ENCODE results near the gene ASPSCR1. TPM values are rescaled to one million over a fixed set of nuclear protein-coding genes. Genes with fewer than 3 reads are reported as not detected.

Gene ASPSCR1, protein sequence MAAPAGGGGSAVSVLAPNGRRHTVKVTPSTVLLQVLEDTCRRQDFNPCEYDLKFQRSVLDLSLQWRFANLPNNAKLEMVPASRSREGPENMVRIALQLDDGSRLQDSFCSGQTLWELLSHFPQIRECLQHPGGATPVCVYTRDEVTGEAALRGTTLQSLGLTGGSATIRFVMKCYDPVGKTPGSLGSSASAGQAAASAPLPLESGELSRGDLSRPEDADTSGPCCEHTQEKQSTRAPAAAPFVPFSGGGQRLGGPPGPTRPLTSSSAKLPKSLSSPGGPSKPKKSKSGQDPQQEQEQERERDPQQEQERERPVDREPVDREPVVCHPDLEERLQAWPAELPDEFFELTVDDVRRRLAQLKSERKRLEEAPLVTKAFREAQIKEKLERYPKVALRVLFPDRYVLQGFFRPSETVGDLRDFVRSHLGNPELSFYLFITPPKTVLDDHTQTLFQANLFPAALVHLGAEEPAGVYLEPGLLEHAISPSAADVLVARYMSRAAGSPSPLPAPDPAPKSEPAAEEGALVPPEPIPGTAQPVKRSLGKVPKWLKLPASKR
- total RNA-seq (2022; extraction: Qiagen RNA extraction), result 20.1 to 29.2 TPM (median 26.5 TPM) in 5 replicates

GRCh38 chr17:81977211-81977808, at the start of gene ASPSCR1:
ASPSCR1 (plus strand) TSS chr17:81977629; CDS start chr17:81977647, 18 bp downstream.

GRCh38 chr17:81927653-81928543, 49.5 kb upstream of the ASPSCR1 start, which contains the start of gene MAFG:
MAFG (minus strand) TSS chr17:81927735; CDS start chr17:81923185, 4,550 bp downstream.

DNA sequence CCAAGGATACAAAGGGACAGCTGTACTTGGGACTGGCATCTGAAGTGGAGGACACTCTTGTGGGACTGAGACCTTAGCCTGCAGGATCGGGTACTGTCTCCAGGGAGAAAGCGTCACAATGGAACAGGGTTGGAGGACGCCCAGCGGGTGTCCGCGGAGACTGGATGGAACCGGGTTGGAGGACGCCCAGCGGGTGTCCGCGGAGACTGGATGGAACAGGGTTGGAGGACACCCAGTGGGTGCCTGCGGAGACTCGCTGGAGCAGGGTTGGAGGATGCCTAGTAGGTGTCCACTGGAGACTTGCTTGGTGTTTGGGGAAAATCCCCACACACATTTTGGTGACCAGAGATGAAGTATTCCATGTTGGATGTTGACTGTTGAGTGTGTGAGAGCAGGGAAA, 30.2 kb upstream of the ASPSCR1 start, which contains the start of gene MYADML2:
Gene MYADML2, minus strand, starts transcription at position 45 of the 400 bp plus-strand sequence. CDS start 5,492 bp downstream, outside the sequence.

GRCh38 chr17:81961087-81961511, 16.3 kb upstream of the ASPSCR1 start, which contains the start of gene NOTUM:
NOTUM (minus strand) TSS chr17:81961187; CDS start chr17:81960909, 278 bp downstream.

GRCh38 chr17:82022310-82022980, 45.0 kb downstream of the ASPSCR1 start, which contains the start of gene CENPX:
CENPX (minus strand) TSS chr17:82022878; CDS start chr17:82022861, 17 bp downstream.

GRCh38 chr17:82022981-82023446, 45.6 kb downstream of the ASPSCR1 start, which contains the start of gene LRRC45:
LRRC45 (plus strand) TSS chr17:82023305; CDS start chr17:82023644, 339 bp downstream.

GRCh38 chr17:82031303-82031884, 54.0 kb downstream of the ASPSCR1 start, which contains the start of gene RAC3:
RAC3 (plus strand) TSS chr17:82031678; CDS start chr17:82031762, 84 bp downstream.

DNA sequence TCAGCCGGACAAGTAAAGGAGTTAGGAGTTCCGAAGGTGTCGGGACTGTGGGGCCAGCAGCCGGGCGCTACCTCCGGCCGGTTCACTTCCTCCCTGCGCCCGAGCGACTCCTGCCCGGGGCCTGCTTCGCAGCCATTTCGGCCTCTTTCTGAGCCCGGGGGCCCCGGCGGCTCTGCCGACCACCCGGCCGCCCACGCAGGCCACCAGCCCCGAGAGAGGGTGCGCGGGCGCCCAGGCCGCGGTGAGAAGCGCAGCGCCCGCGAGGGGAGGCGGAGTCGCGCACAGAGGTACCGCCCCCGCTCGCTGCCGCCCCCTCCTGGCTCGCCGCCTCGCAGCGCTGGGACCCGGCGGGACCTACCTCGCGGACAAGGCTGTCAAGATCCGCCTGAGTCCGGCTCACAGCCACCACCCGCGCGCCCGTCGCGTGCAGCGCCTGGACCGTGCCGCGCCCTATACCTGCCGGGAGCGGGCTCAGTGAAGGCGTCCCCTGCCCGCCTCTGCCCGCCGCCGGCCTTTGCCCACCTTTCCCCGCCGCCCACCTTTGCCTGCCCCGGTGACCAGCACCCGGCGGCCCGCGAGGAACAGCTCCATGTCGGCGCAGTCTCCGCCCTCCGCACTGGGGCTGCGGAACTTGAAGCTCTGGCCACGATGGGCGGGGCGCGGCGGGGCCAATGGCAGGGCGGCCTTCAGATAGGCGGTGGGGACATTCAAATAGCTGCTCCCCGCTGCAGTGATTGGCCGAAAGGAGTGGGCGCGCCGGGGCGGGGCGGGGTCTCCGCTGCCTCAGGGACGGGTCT, 59.9 kb downstream of the ASPSCR1 start, which contains the start of gene DCXR:
Gene DCXR, minus strand, starts transcription at position 606 of the 797 bp plus-strand sequence. Its CDS starts 15 bp downstream, at position 591.

GRCh38 chr17:82051776-82052637, 74.6 kb downstream of the ASPSCR1 start, which contains the start of the genes GPS1 and RFNG:
GPS1 (plus strand) TSS chr17:82051898; CDS start chr17:82051932, 34 bp downstream.
RFNG (minus strand) TSS chr17:82051811; CDS start chr17:82051766, 45 bp downstream.

DNA sequence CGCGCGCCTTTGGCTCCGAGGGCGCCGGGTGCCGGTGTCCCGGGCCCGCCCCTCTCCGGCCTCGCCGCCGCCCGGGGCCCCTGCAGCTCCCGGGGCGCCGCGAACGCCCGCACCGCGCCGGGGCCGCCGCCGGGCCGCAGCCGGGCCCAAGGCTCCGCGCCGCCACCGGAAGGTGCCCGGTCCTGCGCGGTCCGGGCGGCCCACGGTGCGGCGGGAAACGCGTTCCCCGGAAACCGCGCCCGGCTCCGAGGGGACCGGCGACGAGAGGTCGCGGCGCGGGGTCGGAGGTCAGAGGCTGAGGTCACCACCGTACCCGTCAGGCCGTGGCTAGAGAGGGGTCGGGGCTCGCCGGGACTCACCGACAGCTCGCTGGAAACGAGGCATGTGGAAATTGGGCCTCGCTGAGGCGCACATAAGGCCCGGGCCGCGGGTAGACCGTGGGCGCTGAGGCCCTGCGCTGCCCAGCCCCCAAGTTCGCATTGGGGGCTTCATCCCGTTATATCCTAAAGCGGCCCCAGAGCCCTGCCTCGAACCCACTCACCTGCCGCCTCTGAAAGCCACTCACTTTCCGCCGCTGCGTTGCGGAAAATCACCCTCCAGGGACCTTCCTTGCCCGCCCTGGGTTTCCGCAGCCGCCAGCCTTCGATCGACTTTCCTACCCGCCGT, 88.3 kb downstream of the ASPSCR1 start, which contains the start of gene DUS1L:
Gene DUS1L, minus strand, starts transcription at position 167 of the 666 bp plus-strand sequence. CDS start 745 bp downstream, outside the sequence.

Other genes with a start within 250 kb of the ASPSCR1 start
- 0.14 to 0.55 TPM (median 0.34 TPM) in 5 replicates for gene GCGR, start 173.5 kb upstream of the ASPSCR1 start, total RNA-seq (2022; extraction: Qiagen RNA extraction)
- gene MCRIP1, start 144.3 kb upstream of the ASPSCR1 start, total RNA-seq (2022; extraction: Qiagen RNA extraction), result 79.5 to 107 TPM (median 101 TPM) in 5 replicates
- 0.08 to 0.35 TPM (median 0.18 TPM) in 5 replicates for gene PPP1R27, start 142.6 kb upstream of the ASPSCR1 start, total RNA-seq (2022; extraction: Qiagen RNA extraction)
- 673 to 727 TPM (median 692 TPM) in 5 replicates for gene P4HB, start 117.1 kb upstream of the ASPSCR1 start, total RNA-seq (2022; extraction: Qiagen RNA extraction)
- gene ARHGDIA, start 106.3 kb upstream of the ASPSCR1 start, total RNA-seq (2022; extraction: Qiagen RNA extraction), result 592 to 701 TPM (median 654 TPM) in 5 replicates
- gene ALYREF, start 86.0 kb upstream of the ASPSCR1 start, total RNA-seq (2022; extraction: Qiagen RNA extraction), result 167 to 248 TPM (median 232 TPM) in 5 replicates
- gene ANAPC11, start 85.9 kb upstream of the ASPSCR1 start, total RNA-seq (2022; extraction: Qiagen RNA extraction), result 185 to 310 TPM (median 289 TPM) in 5 replicates
- gene NPB, start 75.4 kb upstream of the ASPSCR1 start, total RNA-seq (2022; extraction: Qiagen RNA extraction), result 0.33 to 0.67 TPM (median 0.49 TPM) in 5 replicates
- 14.1 to 18.1 TPM (median 16.6 TPM) in 5 replicates for gene PCYT2, start 66.2 kb upstream of the ASPSCR1 start, total RNA-seq (2022; extraction: Qiagen RNA extraction)
- gene SIRT7, start 59.5 kb upstream of the ASPSCR1 start, total RNA-seq (2022; extraction: Qiagen RNA extraction), result 27.2 to 45.6 TPM (median 41.6 TPM) in 5 replicates
- 23.3 to 32.3 TPM (median 28.5 TPM) in 5 replicates for gene MAFG, start 49.9 kb upstream of the ASPSCR1 start, total RNA-seq (2022; extraction: Qiagen RNA extraction)
- gene PYCR1, start 40.3 kb upstream of the ASPSCR1 start, total RNA-seq (2022; extraction: Qiagen RNA extraction), result 68.3 to 88.4 TPM (median 85.4 TPM) in 5 replicates
- gene MYADML2, start 30.4 kb upstream of the ASPSCR1 start, total RNA-seq (2022; extraction: Qiagen RNA extraction), result not detected in 5 replicates
- gene NOTUM, start 16.4 kb upstream of the ASPSCR1 start, total RNA-seq (2022; extraction: Qiagen RNA extraction), result 0.18 to 0.55 TPM (median 0.34 TPM) in 5 replicates
- 135 to 206 TPM (median 183 TPM) in 5 replicates for gene CENPX, start 45.2 kb downstream of the ASPSCR1 start, total RNA-seq (2022; extraction: Qiagen RNA extraction)
- gene LRRC45, start 45.7 kb downstream of the ASPSCR1 start, total RNA-seq (2022; extraction: Qiagen RNA extraction), result 8.9 to 17.5 TPM (median 12.8 TPM) in 5 replicates
- 24.9 to 43.1 TPM (median 39.9 TPM) in 5 replicates for gene RAC3, start 54.0 kb downstream of the ASPSCR1 start, total RNA-seq (2022; extraction: Qiagen RNA extraction)
- gene DCXR, start 60.1 kb downstream of the ASPSCR1 start, total RNA-seq (2022; extraction: Qiagen RNA extraction), result 65.2 to 110 TPM (median 102 TPM) in 5 replicates
- gene RFNG, start 74.2 kb downstream of the ASPSCR1 start, total RNA-seq (2022; extraction: Qiagen RNA extraction), result 16.5 to 26.6 TPM (median 25.1 TPM) in 5 replicates
- 108 to 148 TPM (median 138 TPM) in 5 replicates for gene GPS1, start 74.3 kb downstream of the ASPSCR1 start, total RNA-seq (2022; extraction: Qiagen RNA extraction)
- 73.5 to 153 TPM (median 133 TPM) in 5 replicates for gene DUS1L, start 88.2 kb downstream of the ASPSCR1 start, total RNA-seq (2022; extraction: Qiagen RNA extraction)
- 112 to 154 TPM (median 145 TPM) in 5 replicates for gene FASN, start 120.6 kb downstream of the ASPSCR1 start, total RNA-seq (2022; extraction: Qiagen RNA extraction)
- 15.5 to 29.5 TPM (median 28.3 TPM) in 5 replicates for gene CCDC57, start 235.2 kb downstream of the ASPSCR1 start, total RNA-seq (2022; extraction: Qiagen RNA extraction)